K562 (cell line): ENCODE results near the gene NAA80. TPM values are rescaled to one million over a fixed set of nuclear protein-coding genes. Genes with fewer than 3 reads are reported as not detected.

Source experiments
- ARNT ChIP-seq, 2 experiments: fragments of 450-650 bp; IDR thresholded peaks; 2 replicates each; pipeline ENCODE4 v1.6.1; 2016; ENCODE audit warnings: mild to moderate bottlenecking in 1 of 2
- COPS2 ChIP-seq: fragments of 450-650 bp; conservative IDR thresholded peaks from 2 replicates; pipeline ENCODE4 v1.6.1; 2016; ENCODE audit warnings: mild to moderate bottlenecking, moderate library complexity
- CXXC5 ChIP-seq: fragments of 250-450 bp; sonication (Bioruptor Pico); IDR thresholded peaks from 2 replicates; pipeline ENCODE4 v1.8.0; 2022; ENCODE audit warnings: inconsistent platforms, mild to moderate bottlenecking, moderate library complexity
- EP400 ChIP-seq: fragments of 450-650 bp; IDR thresholded peaks from 2 replicates; pipeline ENCODE4 v1.6.1; 2017; ENCODE audit warnings: antibody characterized with exemption, mild to moderate bottlenecking, moderate library complexity
- FOS ChIP-seq: IDR thresholded peaks from 3 replicates; pipeline ENCODE4 v1.6.1; 2011; ENCODE audit not compliant: insufficient read length; ENCODE audit errors: extremely low read depth
- KLF16 ChIP-seq: IDR thresholded peaks from 2 replicates; pipeline ENCODE4 v1.6.1; 2016; ENCODE audit warnings: antibody characterized with exemption
- LEF1 ChIP-seq: fragments of 450-650 bp; IDR thresholded peaks from 2 replicates; pipeline ENCODE4 v1.6.1; 2016; ENCODE audit warnings: mild to moderate bottlenecking
- NR2C2 ChIP-seq, 2 experiments: fragments of 200-800 bp in 1 of 2; sonication (Bioruptor generic) in 1 of 2; sonication (generic) in 1 of 2; formaldehyde crosslinking in 1 of 2; IDR thresholded peaks; 2 replicates each; pipeline versions ENCODE4 v1.6.1 to v1.8.0; 2016 to 2022; ENCODE audit warnings: mild to moderate bottlenecking in 1 of 2, missing compliant biosample characterization in 1 of 2, missing genetic modification characterization in 1 of 2, missing genetic modification reagents in 1 of 2
- POU5F1 ChIP-seq: fragments of 150-350 bp; IDR thresholded peaks from 2 replicates; pipeline ENCODE4 v1.6.1; 2014; ENCODE audit warnings: borderline replicate concordance, low read length, low read depth, mild to moderate bottlenecking; ENCODE audit not compliant: partially characterized antibody
- PYGO2 ChIP-seq: fragments of 450-650 bp; IDR thresholded peaks from 2 replicates; pipeline ENCODE4 v1.6.1; 2016; ENCODE audit warnings: mild to moderate bottlenecking, missing genetic modification characterization, moderate library complexity, missing compliant biosample characterization
- SMAD4 ChIP-seq: fragments of 250-450 bp; sonication (Bioruptor Pico); conservative IDR thresholded peaks from 2 replicates; pipeline ENCODE4 v1.8.0; 2021; ENCODE audit warnings: inconsistent platforms, mild to moderate bottlenecking, moderate library complexity
- SMARCB1 ChIP-seq: IDR thresholded peaks from 2 replicates; pipeline ENCODE4 v1.6.1; 2011; ENCODE audit warnings: improper control_type of control experiment, low read depth; ENCODE audit not compliant: insufficient read length
- TCFL5 ChIP-seq: fragments of 250-450 bp; sonication (Bioruptor Pico); conservative IDR thresholded peaks from 2 replicates; pipeline ENCODE4 v1.6.1; 2021; ENCODE audit warnings: mild to moderate bottlenecking, moderate library complexity, matching md5 sums
- TEAD4 ChIP-seq, 2 experiments: sonication (generic) in 1 of 2; formaldehyde crosslinking in 1 of 2; IDR thresholded peaks; 2 replicates each; pipeline versions ENCODE4 v1.6.1 to v1.8.0; 2012 to 2022; ENCODE audit warnings: borderline replicate concordance in 1 of 2, inconsistent platforms in 1 of 2, low read length in 1 of 2, mild to moderate bottlenecking in 1 of 2, missing genetic modification reagents in 1 of 2
- ZBTB34 ChIP-seq: fragments of 250-450 bp; sonication (Bioruptor Pico); IDR thresholded peaks from 2 replicates; pipeline ENCODE4 v1.8.0; 2021; ENCODE audit warnings: mild to moderate bottlenecking, moderate library complexity
- ZC3H11A ChIP-seq: IDR thresholded peaks from 2 replicates; pipeline ENCODE4 v1.6.1; 2012; ENCODE audit warnings: low read depth, low read length, improper control_type of control experiment
- ZKSCAN3 ChIP-seq: fragments of 250-450 bp; sonication (Bioruptor Pico); IDR thresholded peaks from 2 replicates; pipeline ENCODE4 v1.4.0; 2020
- ZNF395 ChIP-seq: fragments of 200-800 bp; sonication (Bioruptor generic); IDR thresholded peaks from 2 replicates; pipeline ENCODE4 v1.6.1; 2017; ENCODE audit warnings: missing genetic modification characterization, missing compliant biosample characterization
- ZNF398 ChIP-seq: fragments of 250-450 bp; sonication (Bioruptor Pico); IDR thresholded peaks from 2 replicates; pipeline ENCODE4 v1.8.0; 2021; ENCODE audit warnings: moderate library complexity, mild to moderate bottlenecking, inconsistent platforms
- polyA plus RNA-seq, 8 experiments: library from polyadenylated mRNA; depleted of rRNA in 4 of 8; stranded (reverse) in 5 of 8; unstranded in 3 of 8; fragments of >200 nt; fragmentation: Nextera tagmentation in 2 of 8; fragmentation: Illumina TruSeq in 1 of 8; extraction: Ambion mirVana in 2 of 8; extraction: Trizol in 1 of 8; gene quantifications; 2 replicates each; pipeline versions ENCODE4 v1.2.1 to v1.2.3, GENCODE V29; 2011 to 2014; ENCODE audit warnings: inconsistent platforms in 1 of 8, missing spikeins in 1 of 8
- total RNA-seq, 7 experiments: library from RNA; depleted of rRNA in 6 of 7; stranded (reverse); fragments of >200 nt in 6 of 7; fragmentation: Illumina TruSeq in 2 of 7; extraction: Trizol in 2 of 7; gene quantifications; 2 replicates each; pipeline versions ENCODE4 v1.2.1 to v1.2.3, GENCODE V29; 2011 to 2021; ENCODE audit warnings: low replicate concordance in 1 of 7
- TF ChIP-seq, protein P1 (sequence below): fragments of 250-450 bp; sonication (Bioruptor Pico); IDR thresholded peaks from 2 replicates; pipeline ENCODE4 v1.6.1; 2021; ENCODE audit warnings: mild to moderate bottlenecking
- TF ChIP-seq, protein P2 (sequence below): fragments of 450-650 bp; formaldehyde crosslinking; conservative IDR thresholded peaks from 2 replicates; pipeline ENCODE4 v1.4.0; 2022; ENCODE audit warnings: mild to moderate bottlenecking, missing genetic modification characterization

The NAA80 gene
- total and polyA plus RNA-seq, 9 of the 15 experiments (the other 6 are each of a cell fraction or from before 2014, with no cell fraction given) = 0.82 to 24.0 (median 8.6) TPM

GRCh38 chr3:50298836-50299637, at the start of gene NAA80, which contains the start of gene HYAL3 (continued):
- TF ChIP-seq ZNF398 (CRISPR knock-in tag) (no peak), ZC3H11A (no peak), ARNT (IDR thresholded peaks at IDR 0.05) (no peak), ZNF395 (no peak), LEF1 (peak; percentile 24; the same call in 1 of the 2 replicates), TCFL5 (no peak), SMARCB1 (no peak), FOS (no peak), ZKSCAN3 (CRISPR knock-in tag) (no peak), EP400 (peak; percentile 69; the same call in 1 of the 2 replicates), NR2C2 (CRISPR knock-in tag; IDR thresholded peaks at IDR 0.05) (no peak), NR2C2 (tag; IDR thresholded peaks at IDR 0.05) (no peak; the same call in 1 of the 2 replicates), SMAD4 (CRISPR knock-in tag) (peak; percentile 80; the same call in 1 of the 2 replicates), KLF16 (no peak), CXXC5 (peak; percentile 88; the same call in 1 of the 2 replicates), ZBTB34 (CRISPR knock-in tag) (no peak), POU5F1 (no peak), TEAD4 (IDR thresholded peaks at IDR 0.05; ENCODE audit: low read length) (0 out of 2 replicates have a peak, but pooled peaks have one; percentile 20), TEAD4 (CRISPR knock-in tag; IDR thresholded peaks at IDR 0.05; ENCODE audit: borderline replicate concordance) (no peak), PYGO2 (tag) (no peak), COPS2 (no peak)
- TF ChIP-seq, protein P1, sequence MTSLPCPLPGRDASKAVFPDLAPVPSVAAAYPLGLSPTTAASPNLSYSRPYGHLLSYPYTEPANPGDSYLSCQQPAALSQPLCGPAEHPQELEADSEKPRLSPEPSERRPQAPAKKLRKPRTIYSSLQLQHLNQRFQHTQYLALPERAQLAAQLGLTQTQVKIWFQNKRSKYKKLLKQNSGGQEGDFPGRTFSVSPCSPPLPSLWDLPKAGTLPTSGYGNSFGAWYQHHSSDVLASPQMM (CRISPR knock-in tag) = no peak
- TF ChIP-seq, protein P2, sequence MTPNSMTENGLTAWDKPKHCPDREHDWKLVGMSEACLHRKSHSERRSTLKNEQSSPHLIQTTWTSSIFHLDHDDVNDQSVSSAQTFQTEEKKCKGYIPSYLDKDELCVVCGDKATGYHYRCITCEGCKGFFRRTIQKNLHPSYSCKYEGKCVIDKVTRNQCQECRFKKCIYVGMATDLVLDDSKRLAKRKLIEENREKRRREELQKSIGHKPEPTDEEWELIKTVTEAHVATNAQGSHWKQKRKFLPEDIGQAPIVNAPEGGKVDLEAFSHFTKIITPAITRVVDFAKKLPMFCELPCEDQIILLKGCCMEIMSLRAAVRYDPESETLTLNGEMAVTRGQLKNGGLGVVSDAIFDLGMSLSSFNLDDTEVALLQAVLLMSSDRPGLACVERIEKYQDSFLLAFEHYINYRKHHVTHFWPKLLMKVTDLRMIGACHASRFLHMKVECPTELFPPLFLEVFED (CRISPR knock-in tag) = no peak
